ENCODE data around the gene QSOX2. TPM values are rescaled to one million over a fixed set of nuclear protein-coding genes. Genes with fewer than 3 reads are reported as not detected.

QSOX2 gene
- total and polyA plus RNA-seq, 2 experiments from 2014 or later, result 9.2 to 29.2 TPM

- TF ChIP-seq ZNF114 (CRISPR knock-in tag; IDR thresholded peaks at IDR 0.05), result no peak
- no peak for TF ChIP-seq ZNF331 (CRISPR knock-in tag; IDR thresholded peaks at IDR 0.05; ENCODE audit: low read depth)
- no peak for TF ChIP-seq EZH2 (IDR thresholded peaks at IDR 0.05; ENCODE audit: low read depth, unreplicated experiment)
- TF ChIP-seq CTCF (conservative IDR thresholded peaks at IDR 0.05; ENCODE audit: low read depth in 2 of 2), result no peak
- no peak for TF ChIP-seq REST (IDR thresholded peaks at IDR 0.05; ENCODE audit: unreplicated experiment)
- TF ChIP-seq POLR2AphosphoS5 (IDR thresholded peaks at IDR 0.05; ENCODE audit: low read depth), result no peak
Observed at GRCh38 chr9:136187683-136188586, 57.7 kb downstream of the QSOX2 start (continued).

GRCh38 chr9:136187197-136187596, 58.4 kb downstream of the QSOX2 start:
- Histone ChIP-seq H3K27ac (ENCODE audit: low read depth) (no peak overlapping the region), H3K4me1 (ENCODE audit: insufficient read depth) (peaks cover 12% of the 10 kb centered on the region), H3K79me2 (replicated peaks; ENCODE audit: insufficient read depth) (no peaks in the 10 kb centered on the region), H3K4me3 (no peak overlapping the region), H3K4me2 (no peak overlapping the region), H4K20me1 (replicated peaks; ENCODE audit: insufficient read depth) (no peaks in the 10 kb centered on the region; the same call in 1 of the 2 replicates), H3K9me2 (ENCODE audit: insufficient read depth) (no peaks in the 10 kb centered on the region), H2AFZ (no peak overlapping the region), H3K36me3 (ENCODE audit: insufficient read depth) (no peaks in the 10 kb centered on the region), H3F3A (replicated peaks; ENCODE audit: low read depth) (no peaks in the 10 kb centered on the region), H3K27me3 (ENCODE audit: insufficient read depth) (peaks cover 20% of the 10 kb centered on the region)
- ATAC-seq (no peak), DNase-seq (ENCODE audit: low spot score) (no peak)
- Mint-ChIP-seq H3K4me1 (peaks cover 21% of the 10 kb centered on the region), H3K36me3 (ENCODE audit: low read depth) (no peaks in the 10 kb centered on the region), H3K4me3 (no peak overlapping the region), H3K27me3 (ENCODE audit: insufficient read depth, low read depth, poor library complexity) (peaks cover 31% of the 10 kb centered on the region), H3K9me3 (no peaks in the 10 kb centered on the region), H3K27ac (no peak overlapping the region)
- no peak for TF ChIP-seq JUNB (IDR thresholded peaks at IDR 0.05; ENCODE audit: unreplicated experiment)
- TF ChIP-seq ZNF462 (CRISPR knock-in tag; IDR thresholded peaks at IDR 0.05), result no peak
- TF ChIP-seq POLR2AphosphoS5 (IDR thresholded peaks at IDR 0.05; ENCODE audit: low read depth), result no peak
- TF ChIP-seq CTCF (conservative IDR thresholded peaks at IDR 0.05; ENCODE audit: low read depth in 2 of 2), result no peak
- no peak for TF ChIP-seq CREB1 (CRISPR knock-in tag; IDR thresholded peaks at IDR 0.05; ENCODE audit: low read depth)
